ENCODE data around the gene WDR5. TPM values are rescaled to one million over a fixed set of nuclear protein-coding genes. Genes with fewer than 3 reads are reported as not detected.
"Not testable (repeated sequence)": the region's sequence is repeated elsewhere in the genome, so short reads cannot be mapped to it uniquely, and the experiment has no call there.

WDR5 gene
- total RNA-seq: 10 to 100 TPM; 32.1 to 32.7 TPM

- DNase-seq: peak; percentile 91
- peaks cover 37% of the 10 kb centered on the region for H3K4me1 Mint-ChIP-seq
- ChIA-PET CTCF (interaction anchor here (0.7 to 1.3 kb wide), 7 partner anchors 12 to 307 kb away, joined by 3 to 15 read pairs (median 3); partner anchors contain the start of gene RNU6ATAC), POLR2A (interaction anchor here (0.7 to 1.8 kb wide), 11 partner anchors 9 to 180 kb away, joined by 3 to 43 read pairs (median 4); partner anchors contain the start of genes BRD3OS and RNU6ATAC)
- peaks cover 26% of the 10 kb centered on the region for H3K36me3 Mint-ChIP-seq (ENCODE audit: low read depth)
- H3K27ac Mint-ChIP-seq: peak within 1 kb of the TSS; percentile 84
- H3K4me3 Mint-ChIP-seq: peak within 1 kb of the TSS; percentile 90
- H3K27me3 Mint-ChIP-seq: no peaks in the 10 kb centered on the region
- H3K9me3 Mint-ChIP-seq: no peaks in the 10 kb centered on the region
Observed at GRCh38 chr9:134135343-134136117, at the start of gene WDR5. TSS of gene WDR5 (plus strand) at chr9:134136082. CDS start at chr9:134139878, 3,796 bp downstream.

- H3K36me3 Mint-ChIP-seq (ENCODE audit: low read depth): no peaks in the 10 kb centered on the region
- CTCF ChIA-PET: no interaction called here
Observed at GRCh38 chr9:134088063-134088725, 47.7 kb upstream of the WDR5 start.

GRCh38 chr9:134089972-134090371 lies 45.9 kb upstream of the WDR5 start:
- Mint-ChIP-seq H3K9me3 (no peaks in the 10 kb centered on the region), H3K27me3 (peaks cover 2% of the 10 kb centered on the region), H3K27ac (no peak overlapping the region), H3K36me3 (ENCODE audit: low read depth) (no peaks in the 10 kb centered on the region), H3K4me1 (no peaks in the 10 kb centered on the region), H3K4me3 (no peak overlapping the region)
- no peak for DNase-seq
- POLR2A ChIA-PET: no interaction called here
- CTCF ChIA-PET: no interaction called here

More at GRCh38 chr9:134088063-134088725, 47.7 kb upstream of the WDR5 start:
- Mint-ChIP-seq H3K27ac (no peak overlapping the region), H3K4me3 (no peak overlapping the region), H3K4me1 (no peaks in the 10 kb centered on the region), H3K27me3 (peaks cover 8% of the 10 kb centered on the region), H3K9me3 (no peaks in the 10 kb centered on the region)
- POLR2A ChIA-PET: no interaction called here
- DNase-seq: no peak

GRCh38 chr9:134099123-134099761 lies 36.6 kb upstream of the WDR5 start:
- Mint-ChIP-seq H3K9me3 (no peaks in the 10 kb centered on the region), H3K36me3 (ENCODE audit: low read depth) (no peaks in the 10 kb centered on the region), H3K27ac (no peak overlapping the region), H3K27me3 (no peaks in the 10 kb centered on the region), H3K4me3 (no peak overlapping the region), H3K4me1 (no peaks in the 10 kb centered on the region)
- ChIA-PET POLR2A (no interaction called here), CTCF (interaction anchor here (1.0 to 1.5 kb wide), 4 partner anchors 10 to 317 kb away, joined by 3 to 10 read pairs (median 4); partner anchors contain the start of gene BRD3OS)
- peak; percentile 58 for DNase-seq

- H3K4me1 Mint-ChIP-seq: no peaks in the 10 kb centered on the region
- H3K4me3 Mint-ChIP-seq: no peak overlapping the region
- no peaks in the 10 kb centered on the region for H3K36me3 Mint-ChIP-seq (ENCODE audit: low read depth)
- no peak for DNase-seq
- ChIA-PET POLR2A (no interaction called here), CTCF (interaction anchor here (1.2 kb wide), 1 partner anchor 74 kb away, joined by 3 read pairs; the partner anchor contains the start of gene BRD3OS)
- H3K9me3 Mint-ChIP-seq: no peaks in the 10 kb centered on the region
- no peaks in the 10 kb centered on the region for H3K27me3 Mint-ChIP-seq
- no peak overlapping the region for H3K27ac Mint-ChIP-seq
Observed at GRCh38 chr9:134100040-134100439, 35.8 kb upstream of the WDR5 start.

- H3K27ac Mint-ChIP-seq; H3K4me1 Mint-ChIP-seq; POLR2A ChIA-PET; H3K9me3 Mint-ChIP-seq; H3K4me3 Mint-ChIP-seq; DNase-seq; H3K36me3 Mint-ChIP-seq (ENCODE audit: low read depth); H3K27me3 Mint-ChIP-seq: not testable (repeated sequence)
- CTCF ChIA-PET: interaction anchor here (0.7 kb wide), 2 partner anchors 50 to 444 kb away, joined by 3 read pairs; no protein-coding TSS in a partner anchor
Observed at GRCh38 chr9:134101133-134101532, 34.7 kb upstream of the WDR5 start.

- CTCF ChIA-PET: interaction anchor here (0.7 kb wide), 1 partner anchor 49 kb away, joined by 3 read pairs; no protein-coding TSS in a partner anchor
- Mint-ChIP-seq H3K4me1 (no peaks in the 10 kb centered on the region), H3K27me3 (no peaks in the 10 kb centered on the region), H3K4me3 (no peak overlapping the region), H3K27ac (no peak overlapping the region), H3K9me3 (no peaks in the 10 kb centered on the region), H3K36me3 (ENCODE audit: low read depth) (no peaks in the 10 kb centered on the region)
- DNase-seq: no peak
- POLR2A ChIA-PET: no interaction called here
Observed at GRCh38 chr9:134101623-134102149, 34.2 kb upstream of the WDR5 start.

GRCh38 chr9:134103391-134103998 lies 32.4 kb upstream of the WDR5 start:
- Mint-ChIP-seq H3K27ac (no peak overlapping the region), H3K4me3 (no peak overlapping the region), H3K27me3 (no peaks in the 10 kb centered on the region), H3K9me3 (no peaks in the 10 kb centered on the region), H3K4me1 (no peaks in the 10 kb centered on the region), H3K36me3 (ENCODE audit: low read depth) (no peaks in the 10 kb centered on the region)
- no peak for DNase-seq
- ChIA-PET POLR2A (no interaction called here), CTCF (no interaction called here)

- H3K27me3 Mint-ChIP-seq: no peaks in the 10 kb centered on the region
- no peak overlapping the region for H3K27ac Mint-ChIP-seq
- H3K4me3 Mint-ChIP-seq: no peak overlapping the region
- ChIA-PET CTCF (no interaction called here), POLR2A (no interaction called here)
- no peak for DNase-seq
- H3K36me3 Mint-ChIP-seq (ENCODE audit: low read depth): no peaks in the 10 kb centered on the region
- no peaks in the 10 kb centered on the region for H3K9me3 Mint-ChIP-seq
- H3K4me1 Mint-ChIP-seq: no peaks in the 10 kb centered on the region
Observed at GRCh38 chr9:134111064-134111463, 24.8 kb upstream of the WDR5 start.

- no peak for DNase-seq
- Mint-ChIP-seq H3K9me3 (no peaks in the 10 kb centered on the region), H3K4me1 (no peaks in the 10 kb centered on the region), H3K36me3 (ENCODE audit: low read depth) (no peaks in the 10 kb centered on the region), H3K27me3 (no peaks in the 10 kb centered on the region), H3K27ac (no peak overlapping the region), H3K4me3 (no peak overlapping the region)
- CTCF ChIA-PET: no interaction called here
- POLR2A ChIA-PET: no interaction called here
Observed at GRCh38 chr9:134112561-134112960, 23.3 kb upstream of the WDR5 start.

- POLR2A ChIA-PET: not testable (repeated sequence)
Observed at GRCh38 chr9:134118972-134119371, 16.9 kb upstream of the WDR5 start.

GRCh38 chr9:134123764-134124128 lies 12.1 kb upstream of the WDR5 start:
- Mint-ChIP-seq H3K9me3 (no peaks in the 10 kb centered on the region), H3K4me3 (no peak overlapping the region), H3K27ac (no peak overlapping the region), H3K27me3 (no peaks in the 10 kb centered on the region), H3K4me1 (peaks cover 3% of the 10 kb centered on the region), H3K36me3 (ENCODE audit: low read depth) (no peaks in the 10 kb centered on the region)
- ChIA-PET POLR2A (no interaction called here), CTCF (no interaction called here)
- no peak for DNase-seq

More at GRCh38 chr9:134118972-134119371, 16.9 kb upstream of the WDR5 start:
- DNase-seq; H3K36me3 Mint-ChIP-seq (ENCODE audit: low read depth); H3K27ac Mint-ChIP-seq; H3K4me1 Mint-ChIP-seq; H3K4me3 Mint-ChIP-seq; CTCF ChIA-PET; H3K9me3 Mint-ChIP-seq; H3K27me3 Mint-ChIP-seq: not testable (repeated sequence)

Data from activated CD4-positive, alpha-beta memory T cell treated with anti-CD3 and anti-CD28 coated beads, Interleukin-2, amount 10 ng/mL, durations not matched to agents 7 days and 5 days (primary cell).